ENCODE results near the gene PVR. TPM values are rescaled to one million over a fixed set of nuclear protein-coding genes. Genes with fewer than 3 reads are reported as not detected.
"Not testable (repeated sequence)": the region's sequence is repeated elsewhere in the genome, so short reads cannot be mapped to it uniquely, and the experiment has no call there.

PVR gene
- total RNA-seq, 2 donors from 2014 or later = 21.2 to 31.6 TPM

DNA sequence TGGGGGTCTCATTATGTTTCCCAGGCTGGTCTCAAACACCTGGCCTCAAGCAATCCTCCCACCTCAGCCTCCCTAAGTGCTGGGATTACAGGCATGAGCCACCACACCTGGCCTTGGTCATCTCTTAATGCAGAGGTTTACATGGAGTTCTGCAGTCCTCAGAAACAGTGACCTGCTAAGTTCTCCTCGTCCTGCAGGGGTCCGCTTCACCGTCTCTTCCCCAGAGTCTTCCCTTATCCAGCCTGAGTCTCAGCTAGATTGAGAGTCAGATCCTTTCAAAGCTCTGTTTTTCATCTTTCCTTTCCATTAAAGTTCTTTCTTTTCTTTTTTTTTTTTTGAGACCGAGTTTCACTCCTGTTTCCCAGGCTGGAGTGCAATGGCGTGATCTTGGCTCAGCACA is 33.2 kb upstream of the PVR start:
- not testable (repeated sequence) for H3K27ac Mint-ChIP-seq

DNA sequence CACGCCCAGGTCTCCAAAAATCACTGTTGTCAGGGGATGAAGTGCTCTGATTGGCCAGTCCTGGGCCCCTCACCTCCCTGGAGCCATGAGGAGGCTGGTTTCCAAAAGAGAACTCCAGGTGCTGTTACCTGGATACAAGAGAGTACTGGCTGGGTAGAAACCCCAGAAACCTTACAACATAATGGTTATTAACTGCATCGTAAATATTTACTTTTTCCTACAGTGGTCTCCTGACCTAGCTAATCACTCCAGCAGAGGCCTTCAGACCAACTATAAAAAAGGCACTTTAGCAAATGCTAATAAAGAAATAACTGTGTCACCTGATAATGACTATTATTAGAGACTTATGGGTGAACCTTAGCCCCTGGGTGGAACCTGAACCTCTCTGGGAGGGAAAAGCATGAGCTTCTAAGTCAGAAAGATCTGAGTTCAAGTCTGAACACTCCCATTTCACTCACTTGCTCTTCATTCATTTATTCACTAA is 31.9 kb upstream of the PVR start:
- 94 to 97% methylated on average over 2 of the region's 2 CpGs for WGBS, 2 experiments (ENCODE audit: insufficient coverage in 1 of 2, insufficient read length in 1 of 2)
- H3K27me3 Mint-ChIP-seq (ENCODE audit: insufficient read depth) = no peaks in the 10 kb centered on the region
- no peak overlapping the region for H3K27ac Mint-ChIP-seq
- H3K4me3 Mint-ChIP-seq = no peak overlapping the region
- TF ChIP-seq, protein P1, sequence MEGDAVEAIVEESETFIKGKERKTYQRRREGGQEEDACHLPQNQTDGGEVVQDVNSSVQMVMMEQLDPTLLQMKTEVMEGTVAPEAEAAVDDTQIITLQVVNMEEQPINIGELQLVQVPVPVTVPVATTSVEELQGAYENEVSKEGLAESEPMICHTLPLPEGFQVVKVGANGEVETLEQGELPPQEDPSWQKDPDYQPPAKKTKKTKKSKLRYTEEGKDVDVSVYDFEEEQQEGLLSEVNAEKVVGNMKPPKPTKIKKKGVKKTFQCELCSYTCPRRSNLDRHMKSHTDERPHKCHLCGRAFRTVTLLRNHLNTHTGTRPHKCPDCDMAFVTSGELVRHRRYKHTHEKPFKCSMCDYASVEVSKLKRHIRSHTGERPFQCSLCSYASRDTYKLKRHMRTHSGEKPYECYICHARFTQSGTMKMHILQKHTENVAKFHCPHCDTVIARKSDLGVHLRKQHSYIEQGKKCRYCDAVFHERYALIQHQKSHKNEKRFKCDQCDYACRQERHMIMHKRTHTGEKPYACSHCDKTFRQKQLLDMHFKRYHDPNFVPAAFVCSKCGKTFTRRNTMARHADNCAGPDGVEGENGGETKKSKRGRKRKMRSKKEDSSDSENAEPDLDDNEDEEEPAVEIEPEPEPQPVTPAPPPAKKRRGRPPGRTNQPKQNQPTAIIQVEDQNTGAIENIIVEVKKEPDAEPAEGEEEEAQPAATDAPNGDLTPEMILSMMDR (conservative IDR thresholded peaks at IDR 0.05) = no peak
- H3K4me1 Mint-ChIP-seq = peaks cover 2% of the 10 kb centered on the region
- no peaks in the 10 kb centered on the region for H3K36me3 Mint-ChIP-seq (ENCODE audit: low read depth)
- no peaks in the 10 kb centered on the region for H3K27me3 ChIP-seq (ENCODE audit: control insufficient read depth, insufficient read depth, low read length, poor library complexity, severe bottlenecking)
- no peaks in the 10 kb centered on the region for H3K9me3 ChIP-seq (ENCODE audit: control insufficient read depth, low read length)
- H3K9ac ChIP-seq (ENCODE audit: extremely low read depth, low read length, poor library complexity, severe bottlenecking) = no peak overlapping the region
- H3K36me3 ChIP-seq (ENCODE audit: control insufficient read depth, insufficient read depth, low read length) = no peaks in the 10 kb centered on the region
- no peak overlapping the region for H3K27ac ChIP-seq (ENCODE audit: low read depth, low read length)
- no peak for DNase-seq
- H3K4me1 ChIP-seq (ENCODE audit: control insufficient read depth, insufficient read depth, low read length) = peaks cover 2% of the 10 kb centered on the region
- H3K9me3 Mint-ChIP-seq = no peaks in the 10 kb centered on the region
- H3K4me3 ChIP-seq (ENCODE audit: low read length) = no peak overlapping the region

More for the DNA sequence above, 33.2 kb upstream of the PVR start:
- H3K4me3 ChIP-seq (ENCODE audit: low read length); H3K4me1 ChIP-seq (ENCODE audit: control insufficient read depth, insufficient read depth, low read length); H3K27me3 Mint-ChIP-seq (ENCODE audit: insufficient read depth); H3K27ac ChIP-seq (ENCODE audit: low read depth, low read length); H3K4me1 Mint-ChIP-seq; H3K9me3 ChIP-seq (ENCODE audit: control insufficient read depth, low read length); H3K9me3 Mint-ChIP-seq; H3K27me3 ChIP-seq (ENCODE audit: control insufficient read depth, insufficient read depth, low read length, poor library complexity, severe bottlenecking); H3K36me3 ChIP-seq (ENCODE audit: control insufficient read depth, insufficient read depth, low read length); H3K36me3 Mint-ChIP-seq (ENCODE audit: low read depth); H3K9ac ChIP-seq (ENCODE audit: extremely low read depth, low read length, poor library complexity, severe bottlenecking); H3K4me3 Mint-ChIP-seq: not testable (repeated sequence)
- 46 to 58% methylated on average over 4 to 5 of the region's 5 CpGs for WGBS, 2 experiments (ENCODE audit: insufficient coverage in 1 of 2, insufficient read length in 1 of 2)
- DNase-seq = peak; percentile 69
- TF ChIP-seq, protein P1 (conservative IDR thresholded peaks at IDR 0.05) = peak; percentile 73

DNA sequence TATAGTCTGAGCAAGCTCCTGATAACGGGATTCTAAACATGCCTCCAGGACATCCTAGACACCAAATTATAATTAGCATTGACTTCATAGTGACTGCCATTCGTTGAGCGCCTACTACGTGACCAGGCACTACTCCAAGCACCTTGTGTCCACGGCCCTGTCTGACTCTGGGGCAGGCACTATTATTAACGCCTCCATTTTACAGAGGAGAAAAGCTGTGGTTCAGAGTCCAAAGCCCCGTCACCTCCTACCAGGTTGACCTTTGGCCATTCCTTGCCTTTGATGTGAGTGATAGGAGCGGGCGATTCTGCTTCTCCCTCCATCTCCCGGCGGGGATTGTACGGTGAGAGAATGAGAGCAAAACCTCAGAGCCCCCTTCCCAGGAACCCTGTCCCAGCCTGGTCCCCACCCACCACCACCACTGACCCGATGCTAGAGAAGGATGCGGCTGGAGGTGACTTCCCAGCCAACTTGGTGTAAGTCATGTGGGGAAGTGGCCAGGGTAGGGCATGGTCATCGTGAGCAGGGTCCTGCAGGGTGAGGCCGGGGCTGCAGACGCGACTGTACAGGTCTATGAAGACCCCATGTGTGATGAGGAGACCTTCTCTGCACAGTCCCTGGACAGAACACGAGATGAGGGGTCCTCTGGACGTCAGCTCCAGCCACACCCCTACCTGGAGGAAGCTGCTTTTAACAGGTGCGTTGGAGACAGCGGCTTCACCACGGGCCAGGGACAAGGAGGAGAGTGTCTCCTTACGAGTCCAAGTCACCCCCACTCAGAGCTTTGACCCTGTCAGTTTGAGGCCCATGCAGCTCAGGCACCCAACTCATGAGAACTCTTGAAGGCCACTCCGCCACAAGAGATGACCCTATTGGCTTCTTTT is 30.2 kb upstream of the PVR start, which contains the start of gene IGSF23:
Gene IGSF23 (plus strand): TSS at position 269 of the 884 bp plus-strand sequence. CDS start 83 bp downstream, at position 352.
- no peaks in the 10 kb centered on the region for H3K36me3 Mint-ChIP-seq (ENCODE audit: low read depth)
- WGBS, 2 experiments (ENCODE audit: insufficient coverage in 1 of 2, insufficient read length in 1 of 2) = 92 to 96% methylated on average over 13 to 25 of the region's 25 CpGs
- TF ChIP-seq, protein P1 (conservative IDR thresholded peaks at IDR 0.05) = no peak
- peaks cover 2% of the 10 kb centered on the region for H3K4me1 Mint-ChIP-seq
- Histone ChIP-seq H3K36me3 (ENCODE audit: control insufficient read depth, insufficient read depth, low read length) (no peaks in the 10 kb centered on the region), H3K27ac (ENCODE audit: low read depth, low read length) (no peak within 1 kb of the TSS), H3K9ac (ENCODE audit: extremely low read depth, low read length, poor library complexity, severe bottlenecking) (no peak within 1 kb of the TSS), H3K9me3 (ENCODE audit: control insufficient read depth, low read length) (no peaks in the 10 kb centered on the region), H3K27me3 (ENCODE audit: control insufficient read depth, insufficient read depth, low read length, poor library complexity, severe bottlenecking) (no peaks in the 10 kb centered on the region), H3K4me3 (ENCODE audit: low read length) (no peak within 1 kb of the TSS), H3K4me1 (ENCODE audit: control insufficient read depth, insufficient read depth, low read length) (peaks cover 2% of the 10 kb centered on the region)
- H3K9me3 Mint-ChIP-seq = no peaks in the 10 kb centered on the region
- no peak for DNase-seq
- H3K4me3 Mint-ChIP-seq = no peak within 1 kb of the TSS
- no peaks in the 10 kb centered on the region for H3K27me3 Mint-ChIP-seq (ENCODE audit: insufficient read depth)
- H3K27ac Mint-ChIP-seq = no peak within 1 kb of the TSS

Measured in endodermal cell (in vitro differentiated cells).